K562 (cell line): ENCODE data around the gene MED28. TPM values are rescaled to one million over a fixed set of nuclear protein-coding genes. Genes with fewer than 3 reads are reported as not detected.

Experiments used
- ATAC-seq: fragments of 200-7000 bp; cut with Tn5 transposase; 3 replicates; pipeline ENCODE4 v1.9.1; 2020; ENCODE audit warnings: moderate library complexity
- BruUV-seq: library from RNA; stranded (reverse); fragments of 400-500 nt; replicated peaks from 2 replicates; lab custom pipeline; 2021; lab: Mats Ljungman, UMichigan
- CTCF ChIA-PET: fragments of 300-600 bp; formaldehyde crosslinking; extraction: SDS; loops from one replicate; lab custom pipeline; 2021; ENCODE audit warnings: low intra/inter-chr PET ratio; lab: Yijun Ruan, JAX
- POLR2A ChIA-PET: fragments of 300-600, 350-650 bp; sonication (Branson Sonifier 250); formaldehyde crosslinking; extraction: SDS; loops from one replicate; lab custom pipeline; 2021; ENCODE audit warnings: antibody characterized with exemption, inconsistent platforms; lab: Yijun Ruan, JAX
- DNase-seq, 4 experiments: peaks; one replicate each; pipeline versions ENCODE4 v3.0.0 to v3.0.0-alpha.2; 2011 to 2018; ENCODE audit warnings: low spot score in 3 of 4, mixed read lengths in 3 of 4; ENCODE audit errors: extremely low read depth in 1 of 4
- FAIRE-seq: peaks from 2 replicates; lab custom pipeline; 2011; peaks lifted over from hg19 to GRCh38; lab: Jason Lieb, UNC
- H2AFZ ChIP-seq: 2 replicates; pipeline ENCODE4 v1.6.0; 2011; ENCODE audit warnings: low read depth, low read length, control low read depth, inconsistent platforms
- H3K27ac ChIP-seq: fragments of 200-600 bp; 3 replicates; pipeline ENCODE4 v1.8.0; 2011; ENCODE audit warnings: low read depth, mild to moderate bottlenecking, control low read depth, inconsistent platforms, low read length, moderate library complexity, mixed read lengths; ENCODE audit errors: extremely low read depth
- H3K27me3 ChIP-seq, 2 experiments: fragments of 300-600 bp in 1 of 2; 2 replicates in 1 of 2; 3 replicates in 1 of 2; pipeline versions ENCODE4 v1.6.0 to v1.8.0; 2011; ENCODE audit warnings: inconsistent platforms in 2 of 2, low read length in 2 of 2, mild to moderate bottlenecking in 1 of 2, mixed read lengths in 1 of 2, moderate library complexity in 1 of 2; ENCODE audit not compliant: control insufficient read depth in 2 of 2, insufficient read depth in 2 of 2
- H3K36me3 ChIP-seq: fragments of 300-600 bp; 3 replicates; pipeline ENCODE4 v1.8.0; 2011; ENCODE audit warnings: mild to moderate bottlenecking, low read length, inconsistent platforms; ENCODE audit not compliant: control insufficient read depth, insufficient read depth
- H3K4me1 ChIP-seq, 2 experiments: fragments of 200-600 bp in 1 of 2; replicated peaks in 1 of 2; 2 replicates in 1 of 2; 3 replicates in 1 of 2; pipeline versions ENCODE4 v1.5.1 to v1.8.0; 2011; ENCODE audit warnings: inconsistent platforms in 2 of 2, low read length in 2 of 2, mild to moderate bottlenecking in 1 of 2, mixed read lengths in 1 of 2, moderate library complexity in 1 of 2; ENCODE audit not compliant: control insufficient read depth in 2 of 2, insufficient read depth in 2 of 2
- H3K4me2 ChIP-seq: 2 replicates; pipeline ENCODE4 v1.6.1; 2011; ENCODE audit warnings: low read length, control low read depth, inconsistent platforms, mixed read lengths; ENCODE audit not compliant: insufficient read depth
- H3K4me3 ChIP-seq: fragments of 200-600 bp; sonication (generic), shearing (Covaris generic); 2 replicates; pipeline ENCODE4 v1.5.1; 2016; ENCODE audit warnings: control low read depth, inconsistent platforms
- H3K79me2 ChIP-seq: fragments of 200-600 bp; 3 replicates; pipeline ENCODE4 v1.8.0; 2011; ENCODE audit warnings: low read length, inconsistent platforms; ENCODE audit not compliant: control insufficient read depth, insufficient read depth
- H3K9ac ChIP-seq, 2 experiments: 2 replicates each; pipeline versions ENCODE4 v1.6.0 to v1.6.1; 2011; ENCODE audit warnings: low read depth in 2 of 2, low read length in 2 of 2, control low read depth in 1 of 2, inconsistent platforms in 1 of 2, mild to moderate bottlenecking in 1 of 2, mixed read lengths in 1 of 2; ENCODE audit not compliant: insufficient read depth in 1 of 2
- H3K9me1 ChIP-seq: one replicate; pipeline ENCODE4 v1.6.0; 2011; ENCODE audit warnings: inconsistent platforms, mild to moderate bottlenecking, low read length, moderate library complexity; ENCODE audit not compliant: control insufficient read depth, insufficient read depth
- H3K9me3 ChIP-seq: replicated peaks from 2 replicates; pipeline ENCODE4 v1.5.1; 2011; ENCODE audit warnings: low read depth, low read length, inconsistent platforms; ENCODE audit not compliant: control insufficient read depth, insufficient read depth
- H4K20me1 ChIP-seq: replicated peaks from 2 replicates; pipeline ENCODE4 v1.6.1; 2011; ENCODE audit warnings: low read length, inconsistent platforms, mixed read lengths; ENCODE audit not compliant: control insufficient read depth, insufficient read depth
- EP400 ChIP-seq: fragments of 450-650 bp; IDR thresholded peaks from 2 replicates; pipeline ENCODE4 v1.6.1; 2017; ENCODE audit warnings: antibody characterized with exemption, mild to moderate bottlenecking, moderate library complexity
- IRF2 ChIP-seq: sonication (generic); formaldehyde crosslinking; IDR thresholded peaks from 2 replicates; pipeline ENCODE4 v1.8.1; 2022; ENCODE audit warnings: mild to moderate bottlenecking, missing genetic modification reagents
- KLF10 ChIP-seq: fragments of 250-450 bp; sonication (Bioruptor Pico); IDR thresholded peaks from 2 replicates; pipeline ENCODE4 v1.6.1; 2021; ENCODE audit warnings: matching md5 sums
- NFE2L1 ChIP-seq: fragments of 450-650 bp; IDR thresholded peaks from 2 replicates; pipeline ENCODE4 v1.6.1; 2016; ENCODE audit warnings: missing genetic modification characterization, low read depth, mild to moderate bottlenecking, missing compliant biosample characterization, moderate library complexity, borderline replicate concordance
- TBP ChIP-seq: optimal IDR thresholded peaks from 2 replicates; pipeline ENCODE3; 2011; ENCODE audit warnings: low read depth, low read length, improper control_type of control experiment
- ZBTB33 ChIP-seq: sonication (generic); formaldehyde crosslinking; IDR thresholded peaks from 2 replicates; pipeline ENCODE4 v1.8.1; 2023; ENCODE audit warnings: mild to moderate bottlenecking, missing genetic modification reagents
- ZNF133 ChIP-seq: fragments of 250-450 bp; sonication (Bioruptor Pico); IDR thresholded peaks from 2 replicates; pipeline ENCODE4 v1.4.0; 2020; ENCODE audit warnings: mild to moderate bottlenecking
- WGBS: fragments of 100-300 bp; shearing (Covaris generic); methylation state at CpG from one replicate; pipeline ENCODE4 v1.1.6; 2016; ENCODE audit warnings: low coverage, mixed read lengths; ENCODE audit not compliant: insufficient coverage; ENCODE audit errors: missing lambda C conversion rate; 5-methylcytosine and 5-hydroxymethylcytosine counted together
- in situ Hi-C: fragments of 300-500 bp; cut with MboI; formaldehyde crosslinking; loops from 4 replicates; pipeline ENCODE4 v1.15.0; 2018; ENCODE audit warnings: inconsistent platforms, mixed read lengths
- intact Hi-C: fragments of 100-400 bp; cut with micrococcal nuclease; formaldehyde crosslinking; loops from 2 replicates; pipeline ENCODE4 v1.14.2; 2022
- polyA plus RNA-seq, 8 experiments: library from polyadenylated mRNA; depleted of rRNA in 4 of 8; stranded (reverse) in 5 of 8; unstranded in 3 of 8; fragments of >200 nt; fragmentation: Nextera tagmentation in 2 of 8; fragmentation: Illumina TruSeq in 1 of 8; extraction: Ambion mirVana in 2 of 8; extraction: Trizol in 1 of 8; gene quantifications; 2 replicates each; pipeline versions ENCODE4 v1.2.1 to v1.2.3, GENCODE V29; 2011 to 2014; ENCODE audit warnings: inconsistent platforms in 1 of 8, missing spikeins in 1 of 8
- total RNA-seq, 7 experiments: library from RNA; depleted of rRNA in 6 of 7; stranded (reverse); fragments of >200 nt in 6 of 7; fragmentation: Illumina TruSeq in 2 of 7; extraction: Trizol in 2 of 7; gene quantifications; 2 replicates each; pipeline versions ENCODE4 v1.2.1 to v1.2.3, GENCODE V29; 2011 to 2021; ENCODE audit warnings: low replicate concordance in 1 of 7
- TF ChIP-seq, protein P1 (sequence below): fragments of 250-450 bp; sonication (Bioruptor Pico); IDR thresholded peaks from 2 replicates; pipeline ENCODE4 v1.8.0; 2022; ENCODE audit warnings: inconsistent platforms

MED28 gene
- total and polyA plus RNA-seq, 9 of the 15 experiments (the other 6 are each of a cell fraction or from before 2014, with no cell fraction given): 15.5 to 93.8 (median 50.5) TPM

DNA sequence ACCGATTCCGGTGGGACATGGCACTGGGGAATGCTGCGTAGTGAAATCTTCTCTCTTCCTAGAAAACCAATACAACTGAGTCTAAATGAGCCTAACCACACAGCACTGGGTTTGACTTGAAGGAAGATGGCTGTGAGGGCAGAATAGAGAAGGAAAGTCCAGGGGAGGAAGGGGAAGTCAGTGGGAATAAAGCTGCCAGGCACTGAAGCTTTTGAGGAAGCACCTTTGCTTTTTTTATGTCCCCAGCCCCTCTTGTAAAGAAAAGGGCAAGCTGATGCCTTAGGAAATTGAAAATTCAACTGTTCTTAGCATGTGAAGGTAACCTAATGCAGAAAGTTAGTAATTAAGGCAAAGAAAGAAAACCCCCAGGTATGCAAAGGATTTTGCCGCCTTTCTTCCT is 20.6 kb downstream of the MED28 start (continued):
- TF ChIP-seq, protein P1, sequence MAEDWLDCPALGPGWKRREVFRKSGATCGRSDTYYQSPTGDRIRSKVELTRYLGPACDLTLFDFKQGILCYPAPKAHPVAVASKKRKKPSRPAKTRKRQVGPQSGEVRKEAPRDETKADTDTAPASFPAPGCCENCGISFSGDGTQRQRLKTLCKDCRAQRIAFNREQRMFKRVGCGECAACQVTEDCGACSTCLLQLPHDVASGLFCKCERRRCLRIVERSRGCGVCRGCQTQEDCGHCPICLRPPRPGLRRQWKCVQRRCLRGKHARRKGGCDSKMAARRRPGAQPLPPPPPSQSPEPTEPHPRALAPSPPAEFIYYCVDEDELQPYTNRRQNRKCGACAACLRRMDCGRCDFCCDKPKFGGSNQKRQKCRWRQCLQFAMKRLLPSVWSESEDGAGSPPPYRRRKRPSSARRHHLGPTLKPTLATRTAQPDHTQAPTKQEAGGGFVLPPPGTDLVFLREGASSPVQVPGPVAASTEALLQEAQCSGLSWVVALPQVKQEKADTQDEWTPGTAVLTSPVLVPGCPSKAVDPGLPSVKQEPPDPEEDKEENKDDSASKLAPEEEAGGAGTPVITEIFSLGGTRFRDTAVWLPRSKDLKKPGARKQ (CRISPR knock-in tag): no peak
- no peak for TF ChIP-seq ZNF133 (CRISPR knock-in tag)
- no peak for TF ChIP-seq TBP
- no peak for TF ChIP-seq IRF2 (CRISPR knock-in tag)

DNA sequence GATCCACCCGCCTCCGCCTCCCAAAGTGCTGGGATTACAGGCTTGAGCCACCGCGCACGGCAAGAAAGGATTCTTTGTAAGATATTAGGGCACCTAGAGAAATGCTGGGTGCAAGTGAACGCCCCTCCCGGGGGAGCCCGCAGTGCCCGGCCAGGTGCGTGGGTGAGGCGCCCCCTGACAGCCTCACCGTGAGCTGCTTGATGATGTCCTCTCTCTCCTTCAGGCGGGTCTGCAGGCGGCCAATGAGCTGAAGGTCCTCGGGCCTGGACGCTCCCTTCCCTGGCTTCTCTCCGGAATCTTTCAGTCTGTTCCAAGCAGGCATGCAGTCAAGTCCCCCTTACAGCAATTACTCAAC is 21.9 kb downstream of the MED28 start:
- POLR2A ChIA-PET: interaction anchor here (0.7 kb wide), 1 partner anchor 146 kb away, joined by 3 read pairs; no protein-coding TSS in a partner anchor
- Histone ChIP-seq H3K27ac (no peak overlapping the region), H3K4me2 (no peak overlapping the region), H3K4me3 (no peak overlapping the region), H4K20me1 (peaks cover 6% of the 10 kb centered on the region), H3K27me3 (no peaks in the 10 kb centered on the region), H3K9ac (no peak overlapping the region), H3K79me2 (no peaks in the 10 kb centered on the region), H3K9me1 (no peaks in the 10 kb centered on the region), H3K36me3 (peaks cover 45% of the 10 kb centered on the region), H3K9me3 (no peaks in the 10 kb centered on the region), H2AFZ (no peak overlapping the region), H3K4me1 (peaks cover 3 to 13% of the 10 kb centered on the region in 2 experiments; a peak in 2 of 5 replicates)
- BruUV-seq: no TSS peak
- DNase-seq (no peak), FAIRE-seq (no peak), ATAC-seq (peak; percentile 43)
- no peak for TF ChIP-seq NFE2L1 (tag)
- TF ChIP-seq KLF10 (CRISPR knock-in tag): no peak
- no peak for TF ChIP-seq EP400
- TF ChIP-seq ZBTB33 (CRISPR knock-in tag): peak; percentile 32; the same call in 1 of the 2 replicates
- intact Hi-C loops: loop anchor here (10.0 kb wide), 1 partner anchor 168 kb away; no protein-coding TSS in a partner anchor
- WGBS: 86% methylated on average over 13 of the region's 17 CpGs
- in situ Hi-C loops: no loop called here
- CTCF ChIA-PET: interaction anchor here (0.5 to 2.7 kb wide), 4 partner anchors 17 to 296 kb away, joined by 4 to 13 read pairs (median 6); partner anchors contain the start of gene QDPR
